ENCODE measurements around the gene PTPN4. TPM values are rescaled to one million over a fixed set of nuclear protein-coding genes. Genes with fewer than 3 reads are reported as not detected.

PTPN4 gene
- total RNA-seq, 2 experiments from 2014 or later = 49.3 to 50.6 TPM

DNA sequence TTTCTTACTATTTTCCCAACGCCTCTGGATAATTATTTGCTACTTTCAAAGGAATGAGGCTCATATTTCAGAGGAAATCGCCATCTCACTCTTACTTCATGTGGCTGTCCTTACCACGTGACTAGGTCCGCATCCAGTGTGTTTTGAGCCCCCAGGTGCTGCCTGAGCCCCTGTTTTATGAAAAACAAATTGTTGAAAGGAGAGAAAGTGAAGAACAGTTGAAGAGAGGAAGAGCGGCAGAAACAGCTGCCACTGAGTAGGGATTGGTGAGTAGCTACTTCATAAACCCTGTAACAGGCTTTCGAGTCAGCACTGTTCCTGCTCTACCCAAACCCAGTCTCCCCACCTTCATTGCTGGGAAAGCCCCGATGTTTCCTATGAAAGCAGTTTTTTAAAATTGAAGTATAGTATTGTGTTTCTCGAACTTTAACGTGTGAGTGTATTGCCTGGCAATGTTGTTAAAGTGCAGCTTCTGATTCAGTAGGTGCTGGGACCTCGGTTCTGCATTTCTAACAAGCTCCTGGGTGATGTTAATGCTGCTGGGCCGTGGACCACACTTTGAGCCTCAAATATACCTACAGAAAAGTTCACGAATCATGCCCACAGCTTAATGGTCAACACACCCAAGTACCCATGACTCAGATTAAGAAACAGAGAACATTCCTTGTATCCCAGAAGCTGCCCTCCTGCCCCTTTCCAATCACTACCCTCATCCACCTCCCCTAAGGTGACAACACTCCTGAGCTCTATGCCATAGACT lies 41.0 kb upstream of the PTPN4 start:
- ChIA-PET CTCF (ENCODE audit: unreplicated experiment) (no interaction called here), POLR2A (interaction anchor here (0.6 to 1.4 kb wide), 2 partner anchors 17 to 50 kb away, joined by 3 to 4 read pairs; no protein-coding TSS in a partner anchor)
- Histone ChIP-seq H3K36me3 (ENCODE audit: insufficient read depth, low read length) (no peaks in the 10 kb centered on the region), H3K4me2 (ENCODE audit: low read length) (no peak overlapping the region), H3K9me2 (ENCODE audit: insufficient read depth, low read length) (no peaks in the 10 kb centered on the region), H3K4me1 (ENCODE audit: insufficient read depth, low read length, poor library complexity, severe bottlenecking) (no peaks in the 10 kb centered on the region), H3K9me3 (ENCODE audit: low read length) (no peaks in the 10 kb centered on the region), H3K79me2 (ENCODE audit: insufficient read depth, low read depth, low read length) (no peaks in the 10 kb centered on the region), H3K4me3 (ENCODE audit: low read depth, low read length, poor library complexity, severe bottlenecking) (no peak overlapping the region), H2AFZ (ENCODE audit: low read length) (no peak overlapping the region), H4K20me1 (ENCODE audit: insufficient read depth, low read length) (no peaks in the 10 kb centered on the region), H3K27ac (ENCODE audit: low read depth, low read length, poor library complexity, severe bottlenecking) (no peak overlapping the region)
- TF ChIP-seq, protein P1, sequence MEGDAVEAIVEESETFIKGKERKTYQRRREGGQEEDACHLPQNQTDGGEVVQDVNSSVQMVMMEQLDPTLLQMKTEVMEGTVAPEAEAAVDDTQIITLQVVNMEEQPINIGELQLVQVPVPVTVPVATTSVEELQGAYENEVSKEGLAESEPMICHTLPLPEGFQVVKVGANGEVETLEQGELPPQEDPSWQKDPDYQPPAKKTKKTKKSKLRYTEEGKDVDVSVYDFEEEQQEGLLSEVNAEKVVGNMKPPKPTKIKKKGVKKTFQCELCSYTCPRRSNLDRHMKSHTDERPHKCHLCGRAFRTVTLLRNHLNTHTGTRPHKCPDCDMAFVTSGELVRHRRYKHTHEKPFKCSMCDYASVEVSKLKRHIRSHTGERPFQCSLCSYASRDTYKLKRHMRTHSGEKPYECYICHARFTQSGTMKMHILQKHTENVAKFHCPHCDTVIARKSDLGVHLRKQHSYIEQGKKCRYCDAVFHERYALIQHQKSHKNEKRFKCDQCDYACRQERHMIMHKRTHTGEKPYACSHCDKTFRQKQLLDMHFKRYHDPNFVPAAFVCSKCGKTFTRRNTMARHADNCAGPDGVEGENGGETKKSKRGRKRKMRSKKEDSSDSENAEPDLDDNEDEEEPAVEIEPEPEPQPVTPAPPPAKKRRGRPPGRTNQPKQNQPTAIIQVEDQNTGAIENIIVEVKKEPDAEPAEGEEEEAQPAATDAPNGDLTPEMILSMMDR (conservative IDR thresholded peaks at IDR 0.05; ENCODE audit: low read length) = no peak
- TF ChIP-seq EZH2phosphoT487 (IDR thresholded peaks at IDR 0.05; ENCODE audit: borderline replicate concordance, low read depth, low read length) = no peak
- BruUV-seq (replicated peaks) = no TSS peak
- DNase-seq (ENCODE audit: low spot score) = no peak
- intact Hi-C loops (cut with micrococcal nuclease; ENCODE audit: unreplicated experiment) = no loop called here

DNA sequence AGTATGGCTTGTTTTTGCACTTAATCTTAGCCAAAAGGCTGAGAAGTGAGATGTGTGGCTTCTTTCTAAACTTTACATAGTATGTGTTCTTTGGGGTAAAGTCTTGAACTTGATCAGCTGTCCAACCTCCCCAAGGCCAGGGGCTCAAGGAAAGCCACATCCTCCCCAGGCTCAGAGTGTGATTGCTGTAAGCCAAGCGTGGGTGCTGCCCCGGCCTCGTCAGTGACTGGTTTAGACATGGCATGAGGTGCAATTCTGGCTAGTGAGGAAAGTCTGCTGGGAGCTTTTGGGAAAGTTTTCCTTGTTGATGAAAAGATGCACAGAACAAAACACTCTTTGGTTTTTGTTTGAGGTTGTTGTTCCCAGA lies 40.5 kb upstream of the PTPN4 start:
- Histone ChIP-seq H4K20me1 (ENCODE audit: insufficient read depth, low read length) (no peaks in the 10 kb centered on the region), H3K4me3 (ENCODE audit: low read depth, low read length, poor library complexity, severe bottlenecking) (no peak overlapping the region), H3K4me2 (ENCODE audit: low read length) (no peak overlapping the region), H3K9me2 (ENCODE audit: insufficient read depth, low read length) (no peaks in the 10 kb centered on the region), H3K9me3 (ENCODE audit: low read length) (no peaks in the 10 kb centered on the region), H3K79me2 (ENCODE audit: insufficient read depth, low read depth, low read length) (no peaks in the 10 kb centered on the region), H3K4me1 (ENCODE audit: insufficient read depth, low read length, poor library complexity, severe bottlenecking) (no peaks in the 10 kb centered on the region), H3K27ac (ENCODE audit: low read depth, low read length, poor library complexity, severe bottlenecking) (no peak overlapping the region), H3K36me3 (ENCODE audit: insufficient read depth, low read length) (no peaks in the 10 kb centered on the region), H2AFZ (ENCODE audit: low read length) (no peak overlapping the region)
- DNase-seq (ENCODE audit: low spot score) = no peak
- intact Hi-C loops (cut with micrococcal nuclease; ENCODE audit: unreplicated experiment) = no loop called here
- CTCF ChIA-PET (ENCODE audit: unreplicated experiment) = no interaction called here
- no peak for TF ChIP-seq EZH2phosphoT487 (IDR thresholded peaks at IDR 0.05; ENCODE audit: borderline replicate concordance, low read depth, low read length)
- TF ChIP-seq, protein P1 (conservative IDR thresholded peaks at IDR 0.05; ENCODE audit: low read length) = no peak
- no TSS peak for BruUV-seq (replicated peaks)
- POLR2A ChIA-PET = interaction anchor here (0.6 to 1.4 kb wide), 2 partner anchors 17 to 50 kb away, joined by 3 to 4 read pairs; no protein-coding TSS in a partner anchor

DNA sequence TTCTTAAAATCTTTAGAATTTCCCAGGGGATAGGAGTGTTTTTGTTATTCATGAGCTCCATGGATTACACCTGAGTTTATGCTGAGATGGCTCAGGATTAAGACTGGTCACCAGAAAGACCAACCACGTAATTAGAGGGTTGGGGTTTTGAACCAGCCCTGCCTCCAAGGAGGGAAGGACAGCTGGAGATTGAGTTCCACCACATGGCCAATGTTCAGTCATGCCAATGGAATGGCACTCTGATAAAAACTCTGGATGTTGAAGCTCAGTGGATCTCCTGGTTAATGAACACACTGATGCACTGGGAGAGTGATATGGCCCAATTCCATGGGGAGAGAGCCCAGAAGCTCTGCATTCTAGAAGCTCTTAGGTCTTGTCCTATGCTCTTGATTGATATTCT lies 38.7 kb upstream of the PTPN4 start:
- H3K9me3 ChIP-seq (ENCODE audit: low read length) = no peaks in the 10 kb centered on the region
- H3K27ac ChIP-seq (ENCODE audit: low read depth, low read length, poor library complexity, severe bottlenecking) = no peak overlapping the region
- no peaks in the 10 kb centered on the region for H4K20me1 ChIP-seq (ENCODE audit: insufficient read depth, low read length)
- BruUV-seq (replicated peaks) = no TSS peak
- H3K9me2 ChIP-seq (ENCODE audit: insufficient read depth, low read length) = no peaks in the 10 kb centered on the region
- intact Hi-C loops (cut with micrococcal nuclease; ENCODE audit: unreplicated experiment) = no loop called here
- H3K4me1 ChIP-seq (ENCODE audit: insufficient read depth, low read length, poor library complexity, severe bottlenecking) = no peaks in the 10 kb centered on the region
- CTCF ChIA-PET (ENCODE audit: unreplicated experiment) = no interaction called here
- TF ChIP-seq EZH2phosphoT487 (IDR thresholded peaks at IDR 0.05; ENCODE audit: borderline replicate concordance, low read depth, low read length) = no peak
- no peaks in the 10 kb centered on the region for H3K79me2 ChIP-seq (ENCODE audit: insufficient read depth, low read depth, low read length)
- POLR2A ChIA-PET = interaction anchor here (0.5 to 0.9 kb wide), 2 partner anchors 20 to 22 kb away, joined by 3 to 6 read pairs; no protein-coding TSS in a partner anchor
- DNase-seq (ENCODE audit: low spot score) = no peak
- no peak overlapping the region for H3K4me3 ChIP-seq (ENCODE audit: low read depth, low read length, poor library complexity, severe bottlenecking)
- no peaks in the 10 kb centered on the region for H3K36me3 ChIP-seq (ENCODE audit: insufficient read depth, low read length)
- H3K4me2 ChIP-seq (ENCODE audit: low read length) = no peak overlapping the region
- no peak overlapping the region for H2AFZ ChIP-seq (ENCODE audit: low read length)

All from OCI-LY7 (cell line).